PC-9 (cell line): ENCODE measurements around the gene CACNA1D. TPM values are rescaled to one million over a fixed set of nuclear protein-coding genes. Genes with fewer than 3 reads are reported as not detected.

ENCODE experiments used
- BruUV-seq: library from RNA; stranded (reverse); fragments of 400-500 nt; replicated peaks from 2 replicates; lab custom pipeline; 2021; lab: Mats Ljungman, UMichigan
- CTCF ChIA-PET: fragments of 300-600 bp; sonication (Branson Sonifier 250); formaldehyde crosslinking; loops from one replicate; lab custom pipeline; 2022; ENCODE audit warnings: antibody characterized with exemption; lab: Charles Lee
- POLR2A ChIA-PET: fragments of 300-600 bp; sonication (Branson Sonifier 250); formaldehyde crosslinking; loops from one replicate; lab custom pipeline; 2022; ENCODE audit warnings: antibody characterized with exemption; ENCODE audit not compliant: unreplicated experiment; lab: Charles Lee
- DNase-seq, 2 experiments: peaks; one replicate each; pipeline versions ENCODE4 v3.0.0 to v3.0.0-alpha.2; 2015 to 2022; ENCODE audit warnings: mixed read lengths in 1 of 2
- H2AFZ ChIP-seq: fragments of 200-600 bp; sonication (generic); 2 replicates; pipeline ENCODE4 v1.8.1; 2017; ENCODE audit warnings: antibody characterized with exemption
- H3F3A ChIP-seq: fragments of 200-600 bp; sonication (generic); 2 replicates; pipeline ENCODE4 v1.8.1; 2017; ENCODE audit warnings: antibody characterized with exemption, mild to moderate bottlenecking, low read depth; ENCODE audit not compliant: insufficient read depth
- H3K27ac ChIP-seq: fragments of 200-600 bp; sonication (generic); 2 replicates; pipeline ENCODE4 v1.6.1; 2016; ENCODE audit warnings: mixed run types
- H3K27me3 ChIP-seq: fragments of 200-600 bp; sonication (generic); 2 replicates; pipeline ENCODE4 v1.6.1; 2016; ENCODE audit warnings: low read depth, mixed run types; ENCODE audit not compliant: insufficient read depth
- H3K36me3 ChIP-seq: fragments of 200-600 bp; sonication (generic); 2 replicates; pipeline ENCODE4 v1.6.1; 2016; ENCODE audit warnings: low read depth, mixed run types
- H3K4me1 ChIP-seq: fragments of 200-600 bp; sonication (generic); replicated peaks from 2 replicates; pipeline ENCODE4 v1.6.1; 2016; ENCODE audit warnings: mixed run types; ENCODE audit not compliant: insufficient read depth
- H3K4me2 ChIP-seq: fragments of 200-600 bp; sonication (generic); 2 replicates; pipeline ENCODE4 v1.6.1; 2017; ENCODE audit warnings: mixed run types
- H3K4me3 ChIP-seq: fragments of 200-600 bp; sonication (generic); 2 replicates; pipeline ENCODE4 v1.6.1; 2016; ENCODE audit warnings: mixed run types
- H3K79me2 ChIP-seq: fragments of 200-600 bp; sonication (generic); 2 replicates; pipeline ENCODE4 v1.6.1; 2017; ENCODE audit warnings: low read depth, mixed run types
- H3K9me2 ChIP-seq: fragments of 200-600 bp; sonication (generic); 2 replicates; pipeline ENCODE4 v1.8.1; 2017; ENCODE audit warnings: mild to moderate bottlenecking; ENCODE audit not compliant: insufficient read depth
- H3K9me3 ChIP-seq: fragments of 200-600 bp; sonication (generic); 2 replicates; pipeline ENCODE4 v1.8.1; 2016; ENCODE audit warnings: low read depth; ENCODE audit not compliant: insufficient read depth
- H4K20me1 ChIP-seq: fragments of 200-600 bp; sonication (generic); 2 replicates; pipeline ENCODE4 v1.8.1; 2017; ENCODE audit not compliant: insufficient read depth
- CTCF ChIP-seq: fragments of 200-600 bp; sonication (generic); conservative IDR thresholded peaks from 2 replicates; pipeline ENCODE4 v1.6.1; 2017; ENCODE audit warnings: mixed run types, antibody characterized with exemption, mild to moderate bottlenecking, moderate library complexity
- EZH2 ChIP-seq: fragments of 200-600 bp; sonication (generic); IDR thresholded peaks from 2 replicates; pipeline ENCODE4 v1.8.0; 2017; ENCODE audit warnings: antibody characterized with exemption, low read depth
- intact Hi-C: fragments of 100-400 bp; cut with micrococcal nuclease; formaldehyde crosslinking; loops from one replicate; pipeline ENCODE4 v1.10.0; 2022; ENCODE audit not compliant: unreplicated experiment
- total RNA-seq: library from RNA; stranded (reverse); gene quantifications from 2 replicates; pipeline ENCODE4 v1.2.3, GENCODE V29; 2021

The CACNA1D gene
- total RNA-seq, 1 experiment from 2014 or later, result not detected

DNA sequence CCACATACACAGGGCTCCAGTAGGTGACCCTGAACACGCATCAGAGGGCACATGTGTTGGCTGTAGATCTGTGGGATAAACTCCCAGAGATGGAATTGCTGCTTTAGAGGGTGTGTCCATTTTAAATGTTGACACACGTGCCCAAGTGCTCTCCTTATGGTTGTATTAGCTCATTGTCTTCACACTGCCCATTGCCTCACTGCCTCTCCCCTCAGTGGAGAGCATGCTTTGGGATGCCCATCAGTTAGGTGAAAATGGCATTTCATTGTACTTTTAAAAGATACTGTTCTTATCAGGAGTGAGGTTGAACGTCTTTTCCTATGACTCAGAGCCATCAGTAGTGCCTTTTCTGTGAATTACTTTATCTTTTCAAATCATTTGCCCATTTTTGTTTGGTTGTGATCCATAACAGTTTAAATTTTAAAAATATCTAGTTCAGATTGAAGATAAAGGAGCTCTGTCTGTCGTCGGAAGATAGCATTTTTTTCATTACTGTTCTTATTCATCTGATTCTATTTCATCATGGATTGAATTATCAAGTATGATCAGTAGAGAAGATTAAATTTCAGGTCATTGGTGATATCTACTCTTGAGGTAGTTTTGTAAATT is 231.1 kb downstream of the CACNA1D start:
- Histone ChIP-seq H3K4me3 (no peak overlapping the region), H3K9me3 (no peaks in the 10 kb centered on the region), H3K79me2 (no peaks in the 10 kb centered on the region), H3K27me3 (peaks cover 85% of the 10 kb centered on the region), H3K4me1 (no peaks in the 10 kb centered on the region), H3F3A (no peaks in the 10 kb centered on the region), H2AFZ (no peak overlapping the region), H4K20me1 (no peaks in the 10 kb centered on the region), H3K27ac (no peak overlapping the region), H3K4me2 (no peak overlapping the region), H3K9me2 (no peaks in the 10 kb centered on the region), H3K36me3 (no peaks in the 10 kb centered on the region)
- ChIA-PET CTCF (interaction anchor here (0.7 kb wide), 1 partner anchor 95 kb away, joined by 4 read pairs; no protein-coding TSS in a partner anchor), POLR2A (no interaction called here)
- DNase-seq, result no peak
- no TSS peak for BruUV-seq
- TF ChIP-seq EZH2 (no peak), CTCF (no peak)
- intact Hi-C loops, result no loop called here

GRCh38 chr3:53726643-53727042 is 232.2 kb downstream of the CACNA1D start:
- intact Hi-C loops, result no loop called here
- H3K4me1 ChIP-seq, result no peaks in the 10 kb centered on the region
- H3K27ac ChIP-seq, result no peak overlapping the region
- no TSS peak for BruUV-seq
- no peaks in the 10 kb centered on the region for H4K20me1 ChIP-seq
- H3F3A ChIP-seq, result no peaks in the 10 kb centered on the region
- H3K79me2 ChIP-seq, result no peaks in the 10 kb centered on the region
- ChIA-PET POLR2A (no interaction called here), CTCF (no interaction called here)
- TF ChIP-seq CTCF (no peak), EZH2 (no peak)
- no peaks in the 10 kb centered on the region for H3K9me3 ChIP-seq
- no peak overlapping the region for H2AFZ ChIP-seq
- H3K27me3 ChIP-seq, result peaks cover 91% of the 10 kb centered on the region
- H3K4me2 ChIP-seq, result no peak overlapping the region
- H3K4me3 ChIP-seq, result no peak overlapping the region
- no peak for DNase-seq
- no peaks in the 10 kb centered on the region for H3K36me3 ChIP-seq
- no peaks in the 10 kb centered on the region for H3K9me2 ChIP-seq

DNA sequence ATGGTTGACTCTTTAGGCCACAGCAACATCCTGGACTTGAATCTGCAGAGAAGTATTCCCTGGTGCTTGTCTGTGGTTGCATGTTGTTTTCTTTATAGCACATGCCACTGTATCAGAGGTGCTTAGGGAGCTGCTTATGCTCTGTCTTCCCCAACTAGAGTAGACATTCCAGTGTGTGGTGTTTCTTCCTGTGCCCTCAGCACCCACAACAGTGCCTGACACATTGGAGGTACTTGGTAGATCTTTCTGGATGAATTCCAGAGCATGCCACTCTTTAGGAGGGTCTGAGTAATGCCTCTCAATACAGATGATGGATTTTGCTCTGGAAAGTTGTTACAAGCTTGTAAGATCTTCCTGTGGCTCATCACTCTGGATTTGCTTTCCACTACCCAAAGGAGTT is 234.2 kb downstream of the CACNA1D start:
- BruUV-seq, result no TSS peak
- intact Hi-C loops, result no loop called here
- Histone ChIP-seq H3K4me2 (no peak overlapping the region), H3K36me3 (no peaks in the 10 kb centered on the region), H3K9me2 (no peaks in the 10 kb centered on the region), H2AFZ (no peak overlapping the region), H3K27ac (no peak overlapping the region), H3K79me2 (no peaks in the 10 kb centered on the region), H3K27me3 (peaks cover 93% of the 10 kb centered on the region), H3F3A (no peaks in the 10 kb centered on the region), H3K9me3 (no peaks in the 10 kb centered on the region), H3K4me3 (no peak overlapping the region), H4K20me1 (no peaks in the 10 kb centered on the region), H3K4me1 (no peaks in the 10 kb centered on the region)
- ChIA-PET POLR2A (no interaction called here), CTCF (no interaction called here)
- DNase-seq, result no peak
- no peak for TF ChIP-seq EZH2
- no peak for TF ChIP-seq CTCF
